ENCODE data around the gene SMIM35.
"Not testable (repeated sequence)": the region's sequence is repeated elsewhere in the genome, so short reads cannot be mapped to it uniquely, and the experiment has no call there.

The SMIM35 gene

DNA sequence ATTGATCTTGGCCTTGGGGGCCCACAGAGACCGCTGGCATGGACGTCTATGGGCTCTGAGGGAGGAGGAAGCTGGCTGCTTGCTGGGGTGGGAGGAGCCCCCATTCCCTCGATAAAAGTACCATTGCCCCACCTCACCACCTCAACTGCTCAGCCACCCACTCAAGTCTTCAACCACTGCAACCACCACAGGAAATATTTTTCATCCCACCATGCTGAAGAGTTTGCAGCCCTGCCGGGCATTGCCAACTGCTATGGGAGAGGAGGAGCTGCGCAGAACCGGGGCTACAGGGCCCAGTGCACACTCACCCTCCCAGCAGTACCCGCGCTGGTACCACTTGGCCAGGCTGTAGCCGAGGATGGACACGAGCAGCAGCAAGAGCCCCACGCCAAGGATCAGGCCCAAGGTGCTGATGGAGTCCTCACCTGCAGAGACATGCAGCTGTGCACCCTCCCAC is 71.3 kb downstream of the SMIM35 start:
- H3K4me3 ChIP-seq (ENCODE audit: low read length): no peak overlapping the region
- DNase-seq (ENCODE audit: low read depth): no peak
- TF ChIP-seq, protein P1, sequence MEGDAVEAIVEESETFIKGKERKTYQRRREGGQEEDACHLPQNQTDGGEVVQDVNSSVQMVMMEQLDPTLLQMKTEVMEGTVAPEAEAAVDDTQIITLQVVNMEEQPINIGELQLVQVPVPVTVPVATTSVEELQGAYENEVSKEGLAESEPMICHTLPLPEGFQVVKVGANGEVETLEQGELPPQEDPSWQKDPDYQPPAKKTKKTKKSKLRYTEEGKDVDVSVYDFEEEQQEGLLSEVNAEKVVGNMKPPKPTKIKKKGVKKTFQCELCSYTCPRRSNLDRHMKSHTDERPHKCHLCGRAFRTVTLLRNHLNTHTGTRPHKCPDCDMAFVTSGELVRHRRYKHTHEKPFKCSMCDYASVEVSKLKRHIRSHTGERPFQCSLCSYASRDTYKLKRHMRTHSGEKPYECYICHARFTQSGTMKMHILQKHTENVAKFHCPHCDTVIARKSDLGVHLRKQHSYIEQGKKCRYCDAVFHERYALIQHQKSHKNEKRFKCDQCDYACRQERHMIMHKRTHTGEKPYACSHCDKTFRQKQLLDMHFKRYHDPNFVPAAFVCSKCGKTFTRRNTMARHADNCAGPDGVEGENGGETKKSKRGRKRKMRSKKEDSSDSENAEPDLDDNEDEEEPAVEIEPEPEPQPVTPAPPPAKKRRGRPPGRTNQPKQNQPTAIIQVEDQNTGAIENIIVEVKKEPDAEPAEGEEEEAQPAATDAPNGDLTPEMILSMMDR (conservative IDR thresholded peaks at IDR 0.05; ENCODE audit: low read depth, low read length): no peak

DNA sequence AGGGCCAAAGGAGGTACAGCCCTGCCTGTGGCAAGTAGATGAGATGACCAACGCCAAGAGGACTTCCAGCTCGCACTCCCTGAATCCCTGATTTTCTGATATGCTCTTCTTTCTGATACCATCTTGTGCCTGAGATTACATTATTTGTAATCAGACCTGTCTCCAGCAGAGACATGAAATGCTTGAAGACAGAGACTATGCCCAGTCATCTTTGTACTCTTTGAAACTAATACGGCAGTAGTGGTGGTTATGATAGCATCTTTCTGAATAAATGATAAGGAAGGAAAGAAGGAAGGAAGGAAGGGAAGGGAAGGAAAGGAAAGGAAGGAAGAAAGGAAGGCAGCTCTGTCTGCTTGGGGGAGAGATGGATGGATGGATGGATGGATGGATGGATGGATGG is 72.7 kb downstream of the SMIM35 start:
- no peak overlapping the region for H3K4me3 ChIP-seq (ENCODE audit: low read length)
- TF ChIP-seq, protein P1 (conservative IDR thresholded peaks at IDR 0.05; ENCODE audit: low read depth, low read length): no peak
- DNase-seq (ENCODE audit: low read depth): no peak

DNA sequence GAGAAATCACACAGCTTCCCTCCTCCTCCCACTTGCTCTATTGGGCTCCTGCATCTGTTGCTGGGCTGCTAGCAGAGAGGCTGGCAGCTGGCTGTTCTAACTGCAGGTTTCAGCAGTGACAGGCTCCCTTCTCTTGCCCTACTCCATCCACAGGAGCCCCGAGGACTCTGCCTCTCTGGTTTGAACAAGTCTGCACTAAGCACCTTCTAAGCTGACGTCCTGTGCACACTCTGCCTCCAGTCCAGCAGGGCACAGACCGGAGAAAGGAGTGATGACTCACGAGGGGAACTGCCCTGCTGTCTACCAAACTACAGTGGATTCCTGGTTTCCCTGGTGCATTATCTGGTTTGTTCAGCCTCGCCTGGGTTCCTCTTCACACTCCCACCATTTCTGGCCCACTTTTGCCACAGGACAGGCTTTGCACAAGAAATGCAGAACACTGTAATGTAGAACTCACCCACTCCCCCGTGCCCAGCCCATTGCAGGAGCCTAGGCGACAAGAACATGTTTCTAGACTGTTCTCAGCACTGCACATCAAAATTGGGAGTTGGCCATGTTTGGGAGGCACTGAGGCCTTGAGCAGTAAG is 74.6 kb downstream of the SMIM35 start:
- TF ChIP-seq, protein P1 (conservative IDR thresholded peaks at IDR 0.05; ENCODE audit: low read depth, low read length): no peak
- DNase-seq (ENCODE audit: low read depth): no peak
- no peak overlapping the region for H3K4me3 ChIP-seq (ENCODE audit: low read length)

DNA sequence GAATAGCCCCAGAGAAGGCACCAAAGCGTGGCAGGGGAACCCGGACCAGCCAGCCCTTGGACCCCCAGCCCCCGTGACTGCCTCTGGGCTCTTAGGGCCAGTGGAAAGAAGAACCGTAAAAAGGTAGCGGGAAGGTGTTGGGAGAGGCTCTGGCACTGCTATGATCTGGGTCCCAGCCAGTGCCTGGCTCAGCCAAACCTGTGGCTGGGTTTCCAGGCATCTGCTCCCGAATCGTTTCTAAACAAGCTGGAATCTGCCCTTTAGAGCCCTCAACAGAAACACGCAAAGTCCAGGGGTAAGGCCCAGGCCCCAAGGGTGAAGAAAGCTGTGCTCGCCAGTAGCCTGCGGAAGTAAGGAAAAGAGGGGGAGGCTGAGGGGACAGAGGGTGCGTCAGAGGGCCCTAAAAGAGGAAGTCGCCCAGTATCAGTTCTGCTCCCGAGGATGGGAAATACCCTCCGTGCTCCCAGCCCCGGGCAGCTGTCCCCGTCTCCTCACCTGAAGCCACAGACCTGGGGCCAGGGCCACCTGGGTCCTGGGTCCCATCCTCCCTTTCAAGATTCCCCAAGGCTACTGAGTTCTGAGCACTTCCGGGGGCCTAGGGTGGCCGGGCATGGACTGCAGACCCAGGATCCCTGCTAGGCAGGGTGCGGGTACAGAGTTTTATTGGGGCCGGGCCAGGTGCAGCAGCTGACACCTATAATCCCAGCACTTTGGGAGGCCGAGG is 75.9 kb downstream of the SMIM35 start:
- no peak overlapping the region for H3K4me3 ChIP-seq (ENCODE audit: low read length)
- no peak for DNase-seq (ENCODE audit: low read depth)

DNA sequence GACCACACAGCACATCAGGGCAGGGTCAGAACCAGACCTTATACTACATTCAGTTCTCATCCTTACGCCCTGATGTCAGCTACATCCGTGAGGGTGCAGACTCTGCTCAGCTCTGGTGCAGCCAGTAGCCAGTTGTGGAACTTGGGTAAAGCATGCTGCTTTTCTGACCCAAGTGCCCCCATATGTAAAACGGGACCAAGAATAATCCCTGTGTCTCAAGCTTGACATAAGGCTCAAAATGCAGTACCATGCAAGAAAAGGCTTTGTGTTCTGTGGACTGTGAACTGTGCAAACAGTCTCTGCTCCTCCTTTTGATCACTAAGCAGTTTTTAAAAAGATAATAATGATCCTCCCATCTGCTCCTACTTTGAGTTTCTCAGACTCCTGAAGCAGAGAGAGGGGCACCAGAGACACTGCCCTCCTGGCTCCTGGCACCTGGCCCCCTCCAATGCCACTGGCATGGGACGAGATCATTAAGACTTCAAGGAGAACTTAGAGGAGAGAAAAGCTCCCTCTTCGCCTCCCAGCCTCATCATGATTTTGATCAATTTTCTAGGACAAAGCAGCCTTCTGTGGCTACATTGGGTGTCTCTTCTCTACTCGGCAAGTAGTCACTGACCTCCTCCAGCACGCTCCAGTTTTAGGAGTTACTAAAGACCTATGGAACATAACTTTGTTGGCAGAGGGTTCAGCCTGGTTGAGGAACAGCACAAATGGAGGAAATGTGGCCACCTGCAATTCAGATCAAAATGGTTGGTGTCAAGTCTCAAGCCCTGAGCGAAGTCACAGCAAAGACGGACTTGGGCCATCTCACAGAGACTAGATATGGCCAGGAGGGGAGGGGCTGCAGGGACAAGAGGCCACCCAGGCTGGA is 76.7 kb downstream of the SMIM35 start:
- no peak for DNase-seq (ENCODE audit: low read depth)
- TF ChIP-seq, protein P1 (conservative IDR thresholded peaks at IDR 0.05; ENCODE audit: low read depth, low read length): no peak
- no peak overlapping the region for H3K4me3 ChIP-seq (ENCODE audit: low read length)

More for the DNA sequence above, 75.9 kb downstream of the SMIM35 start:
- TF ChIP-seq, protein P1 (conservative IDR thresholded peaks at IDR 0.05; ENCODE audit: low read depth, low read length): no peak

DNA sequence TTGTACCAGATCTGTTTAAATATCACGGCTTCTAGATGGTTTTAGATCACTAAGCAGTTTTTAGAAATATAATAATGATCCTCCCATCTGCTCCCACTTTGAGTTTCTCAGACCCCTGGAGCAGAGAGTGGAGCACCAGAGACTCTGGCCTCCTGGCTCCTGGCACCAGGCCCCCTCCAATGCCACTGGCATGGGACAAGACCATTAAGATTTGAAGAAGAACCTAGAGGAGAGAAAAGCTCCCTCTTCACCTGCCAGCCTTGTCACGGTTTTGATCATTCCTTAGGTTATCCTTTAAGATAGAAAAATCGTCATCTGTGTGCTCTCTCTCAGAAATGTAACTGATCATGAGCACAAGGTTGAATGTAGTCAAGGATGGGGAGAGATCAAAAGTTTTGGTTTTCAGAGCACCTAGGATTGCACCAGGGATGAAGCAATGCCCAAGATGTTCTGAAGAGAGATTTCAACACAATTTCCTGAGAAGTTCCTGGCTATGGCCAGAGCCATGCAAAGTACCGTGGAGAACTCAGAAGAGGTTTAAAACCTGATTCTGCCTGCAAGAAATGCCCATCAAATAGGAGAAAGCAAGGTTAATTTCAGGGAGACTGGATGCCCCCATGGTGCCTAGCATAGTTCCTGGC is 78.4 kb downstream of the SMIM35 start:
- H3K4me3 ChIP-seq (ENCODE audit: low read length): no peak overlapping the region
- no peak for DNase-seq (ENCODE audit: low read depth)

DNA sequence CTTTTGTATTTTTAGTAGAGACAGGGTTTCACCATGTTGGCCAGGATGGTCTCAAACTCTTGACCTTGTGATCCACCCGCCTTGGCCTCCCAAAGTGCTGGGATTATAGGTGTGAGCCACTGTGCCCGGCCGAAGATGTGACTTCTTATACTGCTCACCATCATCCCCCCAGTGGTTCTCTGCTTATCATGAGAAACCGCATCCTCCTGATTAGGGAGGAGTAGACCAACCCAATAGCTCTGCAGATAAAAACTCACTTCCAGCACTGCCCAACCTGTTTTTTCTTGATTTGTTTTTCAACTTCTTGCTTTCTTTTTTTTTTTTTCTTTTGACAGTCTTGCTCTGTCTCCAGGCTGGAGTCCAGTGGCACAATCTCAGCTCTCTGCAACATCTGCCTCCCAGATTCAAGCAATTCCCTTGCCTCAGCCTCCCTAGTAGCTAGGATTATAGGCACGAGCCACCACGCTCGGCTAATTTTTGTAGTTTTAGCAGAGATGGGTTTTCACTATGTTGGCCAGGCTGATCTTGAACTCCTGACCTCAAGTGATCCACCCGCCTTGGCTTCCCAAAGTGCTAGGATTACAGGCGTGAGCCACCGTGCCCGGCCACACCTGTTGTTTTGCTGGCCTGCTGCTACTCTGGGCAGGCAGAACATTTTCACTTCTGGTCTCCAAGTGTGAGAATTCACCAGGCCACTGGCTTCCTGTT is 79.0 kb downstream of the SMIM35 start:
- not testable (repeated sequence) for DNase-seq (ENCODE audit: low read depth); H3K4me3 ChIP-seq (ENCODE audit: low read length)

More for the DNA sequence above, 78.4 kb downstream of the SMIM35 start:
- TF ChIP-seq, protein P1 (conservative IDR thresholded peaks at IDR 0.05; ENCODE audit: low read depth, low read length): no peak

Data from retinal pigment epithelial cell (primary cell).